GM23248 (cell line): Measurements from ENCODE around the gene PLD5. TPM values are rescaled to one million over a fixed set of nuclear protein-coding genes. Genes with fewer than 3 reads are reported as not detected.
A peak's percentile ranks its signal among the peaks of the same experiment; 100 is the strongest.

Experiments
- DNase-seq: peaks from one replicate; pipeline ENCODE4 v3.0.0-alpha.2; 2015
- H2AFZ ChIP-seq: fragments of 200-600 bp; sonication (generic); 2 replicates; pipeline ENCODE4 v1.6.1; 2016; ENCODE audit warnings: antibody characterized with exemption
- H3F3A ChIP-seq: fragments of 200-600 bp; sonication (generic); 2 replicates; pipeline ENCODE4 v1.6.1; 2016; ENCODE audit warnings: mild to moderate bottlenecking, antibody characterized with exemption, mixed run types; ENCODE audit not compliant: insufficient read depth
- H3K27ac ChIP-seq: fragments of 200-600 bp; sonication (generic); 2 replicates; pipeline ENCODE4 v1.5.1; 2016; ENCODE audit warnings: mild to moderate bottlenecking
- H3K27me3 ChIP-seq: fragments of 200-600 bp; sonication (generic); replicated peaks from 2 replicates; pipeline ENCODE4 v1.6.1; 2016; ENCODE audit warnings: mild to moderate bottlenecking; ENCODE audit not compliant: insufficient read depth
- H3K36me3 ChIP-seq: fragments of 200-600 bp; sonication (generic); 2 replicates; pipeline ENCODE4 v1.6.1; 2016; ENCODE audit warnings: low read depth, mild to moderate bottlenecking
- H3K4me1 ChIP-seq: fragments of 200-600 bp; sonication (generic); 2 replicates; pipeline ENCODE4 v1.6.1; 2016; ENCODE audit warnings: mild to moderate bottlenecking; ENCODE audit not compliant: insufficient read depth
- H3K4me2 ChIP-seq: fragments of 200-600 bp; sonication (generic); one replicate; pipeline ENCODE4 v1.6.1; 2016; ENCODE audit warnings: mild to moderate bottlenecking; ENCODE audit not compliant: unreplicated experiment
- H3K4me3 ChIP-seq: fragments of 200-600 bp; sonication (generic); 2 replicates; pipeline ENCODE4 v1.5.1; 2016; ENCODE audit warnings: mild to moderate bottlenecking
- H3K79me2 ChIP-seq: fragments of 200-600 bp; sonication (generic); 2 replicates; pipeline ENCODE4 v1.6.1; 2016; ENCODE audit warnings: mild to moderate bottlenecking; ENCODE audit not compliant: insufficient read depth
- H3K9ac ChIP-seq: fragments of 200-600 bp; sonication (generic); 2 replicates; pipeline ENCODE4 v1.6.1; 2016; ENCODE audit warnings: mild to moderate bottlenecking
- H3K9me2 ChIP-seq: fragments of 200-600 bp; sonication (generic); 2 replicates; pipeline ENCODE4 v1.6.1; 2016; ENCODE audit warnings: mixed run types, mild to moderate bottlenecking, moderate library complexity; ENCODE audit not compliant: insufficient read depth
- H3K9me3 ChIP-seq: fragments of 200-600 bp; sonication (generic); one replicate; pipeline ENCODE4 v1.6.1; 2017; ENCODE audit warnings: low read depth
- H4K20me1 ChIP-seq: fragments of 200-600 bp; sonication (generic); 2 replicates; pipeline ENCODE4 v1.6.0; 2016; ENCODE audit not compliant: insufficient read depth
- EZH2 ChIP-seq: fragments of 200-600 bp; sonication (generic); IDR thresholded peaks from 2 replicates; pipeline ENCODE4 v1.6.1; 2018; ENCODE audit warnings: antibody characterized with exemption, mild to moderate bottlenecking; ENCODE audit not compliant: insufficient read depth, poor library complexity, severe bottlenecking
- EZH2phosphoT487 ChIP-seq: fragments of 200-600 bp; sonication (generic); IDR thresholded peaks from 2 replicates; pipeline ENCODE4 v1.6.1; 2018; ENCODE audit warnings: antibody characterized with exemption, moderate library complexity, mild to moderate bottlenecking, low read depth; ENCODE audit not compliant: insufficient read depth
- WGBS, 2 experiments: methylation state at CpG; one replicate each; pipeline ENCODE4 v1.1.6; 2015 to 2017; ENCODE audit warnings: low lambda C conversion rate in 2 of 2, low coverage in 1 of 2; ENCODE audit errors: missing lambda C conversion rate in 2 of 2; 5-methylcytosine and 5-hydroxymethylcytosine counted together
- in situ Hi-C: fragments of 300-500 bp; cut with MboI; formaldehyde crosslinking; loops from 2 replicates; pipeline ENCODE4 v1.15.0; 2020
- polyA plus RNA-seq: library from polyadenylated mRNA; unstranded; fragments of >200 nt; fragmentation: Nextera tagmentation; extraction: Ambion mirVana; gene quantifications from 2 replicates; pipeline ENCODE4 v1.2.1, GENCODE V29; 2016
- total RNA-seq: library from RNA; depleted of rRNA; stranded (reverse); fragments of >200 nt; shearing (Covaris generic); gene quantifications from 2 replicates; pipeline ENCODE4 v1.2.3, GENCODE V29; 2014

Gene PLD5
- total and polyA plus RNA-seq, 2 experiments from 2014 or later = 0.14 TPM; not detected in 1

- Histone ChIP-seq H3K4me2 (no peak overlapping the region), H3F3A (no peaks in the 10 kb centered on the region), H3K9me2 (no peaks in the 10 kb centered on the region), H2AFZ (no peak overlapping the region), H3K9me3 (no peaks in the 10 kb centered on the region), H3K4me1 (no peaks in the 10 kb centered on the region), H3K9ac (no peak overlapping the region), H4K20me1 (no peaks in the 10 kb centered on the region), H3K27me3 (no peaks in the 10 kb centered on the region), H3K4me3 (no peak overlapping the region), H3K79me2 (no peaks in the 10 kb centered on the region), H3K27ac (no peak overlapping the region), H3K36me3 (no peaks in the 10 kb centered on the region)
- in situ Hi-C loops = no loop called here
- WGBS, 2 experiments = 82 to 88% methylated on average over 20 to 48 of the region's 49 CpGs
- no peak for TF ChIP-seq EZH2phosphoT487
- no peak for TF ChIP-seq EZH2
- no peak for DNase-seq
Measured at GRCh38 chr1:242056988-242057744, 467.3 kb downstream of the PLD5 start.

- H3K4me3 ChIP-seq = no peak overlapping the region
- H3K4me1 ChIP-seq = no peaks in the 10 kb centered on the region
- no peak overlapping the region for H3K4me2 ChIP-seq
- H3F3A ChIP-seq = no peaks in the 10 kb centered on the region
- H3K79me2 ChIP-seq = no peaks in the 10 kb centered on the region
- H3K27me3 ChIP-seq = no peaks in the 10 kb centered on the region
- H3K9me2 ChIP-seq = no peaks in the 10 kb centered on the region
- no peak overlapping the region for H3K27ac ChIP-seq
- no peak overlapping the region for H3K9ac ChIP-seq
- no peaks in the 10 kb centered on the region for H3K9me3 ChIP-seq
- peak; percentile 15 for DNase-seq
- in situ Hi-C loops = no loop called here
- 28 to 30% methylated on average over 7 of the region's 7 CpGs for WGBS, 2 experiments
- H4K20me1 ChIP-seq = no peaks in the 10 kb centered on the region
- no peak overlapping the region for H2AFZ ChIP-seq
- no peaks in the 10 kb centered on the region for H3K36me3 ChIP-seq
- TF ChIP-seq EZH2phosphoT487 (no peak), EZH2 (no peak)
Measured at GRCh38 chr1:242055749-242056320, 468.7 kb downstream of the PLD5 start.

GRCh38 chr1:242043165-242043564, 481.3 kb downstream of the PLD5 start:
- no peaks in the 10 kb centered on the region for H4K20me1 ChIP-seq
- H3K9ac ChIP-seq = no peak overlapping the region
- TF ChIP-seq EZH2phosphoT487 (no peak), EZH2 (no peak)
- DNase-seq = no peak
- no peak overlapping the region for H3K4me3 ChIP-seq
- H3K4me2 ChIP-seq = no peak overlapping the region
- no peaks in the 10 kb centered on the region for H3K4me1 ChIP-seq
- no peaks in the 10 kb centered on the region for H3K9me3 ChIP-seq
- H3K9me2 ChIP-seq = no peaks in the 10 kb centered on the region
- no peaks in the 10 kb centered on the region for H3K36me3 ChIP-seq
- H3K27ac ChIP-seq = no peak overlapping the region
- no peaks in the 10 kb centered on the region for H3K79me2 ChIP-seq
- H3F3A ChIP-seq = no peaks in the 10 kb centered on the region
- no peaks in the 10 kb centered on the region for H3K27me3 ChIP-seq
- in situ Hi-C loops = no loop called here
- no peak overlapping the region for H2AFZ ChIP-seq
- 22 to 25% methylated on average over 3 of the region's 3 CpGs for WGBS, 2 experiments

- Histone ChIP-seq H3K4me2 (no peak overlapping the region), H3K4me3 (no peak overlapping the region), H3K27me3 (no peaks in the 10 kb centered on the region), H3F3A (no peaks in the 10 kb centered on the region), H3K9me3 (no peaks in the 10 kb centered on the region), H3K79me2 (no peaks in the 10 kb centered on the region), H3K9ac (no peak overlapping the region), H3K9me2 (no peaks in the 10 kb centered on the region), H3K36me3 (no peaks in the 10 kb centered on the region), H2AFZ (no peak overlapping the region), H4K20me1 (no peaks in the 10 kb centered on the region), H3K4me1 (no peaks in the 10 kb centered on the region), H3K27ac (no peak overlapping the region)
- TF ChIP-seq EZH2phosphoT487 (no peak), EZH2 (no peak)
- in situ Hi-C loops = no loop called here
- WGBS, 2 experiments = 48 to 52% methylated on average over 5 of the region's 5 CpGs
- no peak for DNase-seq
Measured at GRCh38 chr1:242034392-242034791, 490.1 kb downstream of the PLD5 start.
